Measurements from ENCODE around the gene ATP5F1A.
"Not testable (repeated sequence)": the region's sequence is repeated elsewhere in the genome, so short reads cannot be mapped to it uniquely, and the experiment has no call there.

The ATP5F1A gene

DNA sequence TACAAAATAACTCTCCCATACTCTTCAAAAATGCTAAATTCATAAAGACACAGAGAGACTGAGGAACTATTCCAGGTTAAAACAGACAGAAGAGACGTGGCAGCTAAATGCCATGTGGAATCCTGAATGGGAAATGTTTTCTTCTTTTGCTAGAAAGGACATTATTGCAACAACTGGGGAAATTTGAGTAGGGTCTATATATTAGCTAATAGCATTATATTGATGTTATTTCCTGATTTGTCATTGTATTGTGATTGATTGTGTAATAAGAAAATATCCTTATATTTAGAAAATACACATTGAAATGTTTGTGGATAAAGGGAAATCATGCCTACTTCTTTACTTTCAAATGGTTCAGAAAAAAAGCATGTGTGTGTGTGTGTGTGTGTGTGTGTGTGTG is 49.5 kb downstream of the ATP5F1A start:
- FAIRE-seq, result no peak

GRCh38 chr18:46047369-46047768 is 50.7 kb downstream of the ATP5F1A start:
- not testable (repeated sequence) for FAIRE-seq; DNase-seq (ENCODE audit: insufficient read length, low spot score)

More for the DNA sequence above, 49.5 kb downstream of the ATP5F1A start:
- DNase-seq (ENCODE audit: insufficient read length, low spot score), result no peak

GRCh38 chr18:46046688-46047087 is 51.4 kb downstream of the ATP5F1A start:
- FAIRE-seq, result no peak

GRCh38 chr18:46046126-46046525 is 52.0 kb downstream of the ATP5F1A start:
- FAIRE-seq (no peak), DNase-seq (ENCODE audit: insufficient read length, low spot score) (no peak)

More at GRCh38 chr18:46046688-46047087, 51.4 kb downstream of the ATP5F1A start:
- DNase-seq (ENCODE audit: insufficient read length, low spot score), result no peak

DNA sequence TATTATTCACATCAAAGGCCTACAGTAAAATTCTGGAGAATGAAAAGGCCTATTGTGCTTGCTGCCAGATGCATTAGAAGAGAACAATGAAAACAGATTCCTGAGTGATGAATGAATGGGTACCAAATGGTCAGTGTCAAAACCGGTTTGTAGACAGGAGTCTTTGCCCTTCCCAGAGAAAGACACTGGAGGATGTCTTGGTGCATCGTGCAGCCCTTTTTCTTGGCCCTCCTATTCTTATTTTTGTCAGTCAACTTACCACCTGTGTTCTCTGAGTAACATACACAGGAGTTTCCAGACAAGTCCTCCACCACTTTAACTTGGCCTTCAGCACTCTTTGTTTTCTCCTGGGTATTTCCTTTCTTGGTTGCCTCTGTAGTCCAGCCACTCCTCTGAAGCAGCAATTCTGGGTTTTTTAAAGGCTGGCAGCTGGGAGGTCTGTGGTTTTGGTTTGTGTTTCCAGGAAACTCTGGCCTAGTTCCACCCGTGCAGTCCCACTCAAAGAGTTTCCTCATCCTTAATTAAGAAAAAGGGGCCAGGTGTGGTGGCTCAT is 55.4 kb downstream of the ATP5F1A start:
- FAIRE-seq (no peak), DNase-seq (ENCODE audit: insufficient read length, low spot score) (no peak)

DNA sequence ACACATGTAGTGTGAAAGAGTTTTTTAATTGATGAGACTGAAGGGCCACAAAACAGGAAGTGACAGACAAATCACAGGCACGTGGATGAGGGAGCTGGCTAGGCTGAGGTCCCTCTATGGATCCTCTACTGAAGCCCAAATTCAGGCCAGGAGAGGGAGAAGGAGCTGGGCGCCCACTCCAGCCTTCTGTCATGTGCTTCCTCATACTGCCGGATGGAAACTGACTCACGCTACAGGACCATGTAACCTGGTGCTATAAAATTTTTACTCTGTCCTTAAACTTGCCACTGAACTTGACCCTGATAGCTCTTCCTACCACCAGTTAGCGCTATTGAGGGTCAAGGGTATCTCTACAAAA is 57.4 kb downstream of the ATP5F1A start:
- FAIRE-seq, result no peak
- no peak for DNase-seq (ENCODE audit: insufficient read length, low spot score)

DNA sequence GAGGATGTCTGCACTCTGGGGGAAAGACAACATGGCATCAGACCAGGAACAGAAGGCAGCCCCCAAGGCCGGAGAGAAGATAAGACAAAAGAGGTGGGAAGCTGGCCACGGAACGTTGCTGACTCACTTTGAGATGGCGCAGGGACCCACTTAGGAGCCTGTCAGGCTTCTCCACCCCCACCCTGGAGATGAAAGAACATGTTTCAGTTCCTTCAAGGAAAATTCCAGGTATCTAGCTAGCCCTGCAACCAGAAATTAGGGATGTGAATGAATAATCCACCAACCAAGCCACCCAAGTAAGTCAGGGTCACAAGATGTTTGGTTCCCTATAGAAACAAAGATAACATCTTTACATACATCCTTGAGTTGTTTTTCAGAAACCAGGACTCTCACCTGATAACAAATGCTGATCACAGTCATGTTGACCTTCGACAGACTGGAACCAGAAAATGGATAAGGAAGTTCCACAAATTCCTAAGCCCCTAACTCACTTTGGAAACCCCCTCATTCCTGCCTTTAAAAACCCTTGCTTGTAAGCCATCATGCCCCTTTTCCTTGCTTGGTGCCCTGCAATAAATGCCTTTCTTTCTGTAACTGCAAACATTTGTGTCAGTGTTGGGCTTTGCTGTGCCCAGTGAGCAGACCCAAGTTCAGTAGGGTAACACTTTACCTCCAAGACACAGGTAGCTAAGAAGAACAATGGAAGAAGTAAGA is 57.9 kb downstream of the ATP5F1A start:
- no peak for FAIRE-seq
- no peak for DNase-seq (ENCODE audit: insufficient read length, low spot score)

DNA sequence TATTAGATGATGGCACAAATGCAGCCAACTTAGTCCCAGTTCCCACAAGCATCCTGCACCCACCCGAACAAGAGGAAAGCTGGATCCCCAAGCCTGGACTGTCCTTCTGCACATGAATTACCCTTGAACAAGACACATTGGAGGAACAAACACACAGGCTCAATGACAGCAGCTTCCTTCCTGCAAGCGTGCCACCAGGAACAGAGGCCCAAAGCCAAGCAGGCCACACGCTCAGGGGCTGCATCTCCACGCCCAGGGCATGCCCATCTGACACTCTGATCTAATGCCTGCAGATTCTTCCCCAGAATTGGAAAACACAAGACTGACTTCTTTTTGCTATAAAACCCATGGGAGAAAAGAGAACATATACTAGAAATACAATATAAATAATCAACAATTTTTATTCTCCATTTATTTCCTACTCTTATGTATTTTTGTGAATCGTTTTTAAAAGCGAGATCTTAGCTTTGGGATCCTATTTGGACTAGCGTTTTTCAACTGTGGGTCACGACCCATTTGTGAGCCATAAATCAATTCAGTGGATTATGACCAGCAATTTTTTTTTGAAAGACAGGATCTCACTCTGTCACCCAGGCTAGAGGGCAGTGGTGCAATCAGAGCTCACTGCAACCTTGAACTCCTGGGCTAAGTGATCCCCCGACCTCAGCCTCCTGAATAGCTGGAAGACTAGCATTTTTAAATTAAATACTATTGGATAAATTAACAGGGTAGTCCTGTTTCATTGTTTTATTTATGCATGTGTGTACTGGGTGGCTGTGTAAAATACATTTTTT is 60.4 kb downstream of the ATP5F1A start:
- DNase-seq (ENCODE audit: insufficient read length, low spot score) (no peak), FAIRE-seq (no peak)

DNA sequence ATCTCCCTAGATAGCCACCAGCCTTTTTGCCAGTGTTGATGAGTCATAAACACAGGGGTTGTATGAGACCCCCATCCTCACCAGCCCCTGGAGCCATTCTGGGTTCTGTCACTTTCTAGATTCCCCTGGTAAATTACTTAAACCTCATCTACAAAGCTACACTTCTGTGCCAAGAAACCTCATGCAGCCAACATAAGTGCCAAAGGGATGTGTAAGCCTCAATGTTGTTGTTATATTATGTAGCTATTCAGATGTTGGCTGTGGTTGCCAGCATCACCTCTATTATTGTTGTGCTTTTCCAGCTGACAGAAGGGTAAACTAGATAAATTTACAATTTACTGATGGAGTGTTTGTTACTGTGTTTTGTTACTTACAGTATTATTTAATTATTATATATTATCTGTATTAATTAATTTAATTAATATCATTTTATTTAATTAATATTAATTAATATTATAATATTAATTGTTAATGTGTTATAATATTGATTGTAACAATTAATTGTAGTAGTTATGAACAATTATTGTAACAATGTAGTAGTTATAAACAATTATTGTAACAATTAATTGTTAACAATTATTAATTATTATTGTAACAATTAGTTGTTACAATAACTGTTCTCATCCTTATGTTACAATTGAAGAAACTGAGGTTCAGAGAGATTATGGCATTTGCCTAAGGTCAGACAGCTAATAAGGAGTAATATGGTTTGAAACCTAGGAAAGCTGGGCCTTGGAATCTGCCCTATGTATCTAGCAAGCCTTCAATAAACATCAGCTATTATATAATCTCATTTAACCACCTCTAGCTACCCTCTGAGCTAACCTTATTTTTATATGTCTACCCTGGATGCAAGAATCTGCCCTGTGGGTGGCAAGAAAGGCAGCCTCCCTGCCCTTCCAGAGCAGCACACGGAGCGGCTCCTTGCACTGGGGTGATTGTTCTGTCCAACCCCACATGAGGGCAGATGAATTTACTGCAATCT is 62.1 kb downstream of the ATP5F1A start:
- DNase-seq (ENCODE audit: insufficient read length, low spot score), result no peak
- FAIRE-seq, result no peak

GRCh38 chr18:46034230-46034629 is 63.9 kb downstream of the ATP5F1A start:
- FAIRE-seq (no peak), DNase-seq (ENCODE audit: insufficient read length, low spot score) (no peak)

GRCh38 chr18:46031741-46032140 is 66.4 kb downstream of the ATP5F1A start:
- DNase-seq (ENCODE audit: insufficient read length, low spot score), result no peak
- FAIRE-seq, result no peak
